A549 treated with RU486 at 1 μM for 4 hours (cell line): ENCODE data around the gene CC2D1B. TPM values are rescaled to one million over a fixed set of nuclear protein-coding genes. Genes with fewer than 3 reads are reported as not detected.

Experiments
- total RNA-seq: library from RNA; stranded (reverse); fragments of 200-300 nt; extraction: Qiagen RNA extraction; gene quantifications from 5 replicates; pipeline ENCODE4 v1.2.3, GENCODE V29; 2022; ENCODE audit warnings: low read depth

The CC2D1B gene, protein sequence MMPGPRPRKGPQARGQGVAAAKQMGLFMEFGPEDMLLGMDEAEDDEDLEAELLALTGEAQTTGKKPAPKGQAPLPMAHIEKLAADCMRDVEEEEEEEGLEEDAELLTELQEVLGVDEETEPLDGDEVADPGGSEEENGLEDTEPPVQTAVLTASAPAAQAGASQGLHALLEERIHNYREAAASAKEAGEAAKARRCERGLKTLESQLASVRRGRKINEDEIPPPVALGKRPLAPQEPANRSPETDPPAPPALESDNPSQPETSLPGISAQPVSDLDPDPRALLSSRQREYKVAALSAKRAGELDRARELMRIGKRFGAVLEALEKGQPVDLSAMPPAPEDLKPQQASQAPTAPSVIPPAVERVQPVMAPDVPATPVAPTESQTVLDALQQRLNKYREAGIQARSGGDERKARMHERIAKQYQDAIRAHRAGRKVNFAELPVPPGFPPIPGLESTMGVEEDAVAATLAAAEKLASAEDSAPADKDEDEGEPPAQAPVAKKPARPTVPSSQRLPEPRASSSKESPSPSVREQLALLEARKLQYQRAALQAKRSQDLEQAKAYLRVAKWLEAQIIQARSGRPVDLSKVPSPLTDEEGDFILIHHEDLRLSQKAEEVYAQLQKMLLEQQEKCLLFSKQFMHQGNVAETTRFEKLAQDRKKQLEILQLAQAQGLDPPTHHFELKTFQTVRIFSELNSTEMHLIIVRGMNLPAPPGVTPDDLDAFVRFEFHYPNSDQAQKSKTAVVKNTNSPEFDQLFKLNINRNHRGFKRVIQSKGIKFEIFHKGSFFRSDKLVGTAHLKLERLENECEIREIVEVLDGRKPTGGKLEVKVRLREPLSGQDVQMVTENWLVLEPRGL
- total RNA-seq: 13.5 to 16.9 TPM (median 15.4 TPM) in 5 replicates

DNA sequence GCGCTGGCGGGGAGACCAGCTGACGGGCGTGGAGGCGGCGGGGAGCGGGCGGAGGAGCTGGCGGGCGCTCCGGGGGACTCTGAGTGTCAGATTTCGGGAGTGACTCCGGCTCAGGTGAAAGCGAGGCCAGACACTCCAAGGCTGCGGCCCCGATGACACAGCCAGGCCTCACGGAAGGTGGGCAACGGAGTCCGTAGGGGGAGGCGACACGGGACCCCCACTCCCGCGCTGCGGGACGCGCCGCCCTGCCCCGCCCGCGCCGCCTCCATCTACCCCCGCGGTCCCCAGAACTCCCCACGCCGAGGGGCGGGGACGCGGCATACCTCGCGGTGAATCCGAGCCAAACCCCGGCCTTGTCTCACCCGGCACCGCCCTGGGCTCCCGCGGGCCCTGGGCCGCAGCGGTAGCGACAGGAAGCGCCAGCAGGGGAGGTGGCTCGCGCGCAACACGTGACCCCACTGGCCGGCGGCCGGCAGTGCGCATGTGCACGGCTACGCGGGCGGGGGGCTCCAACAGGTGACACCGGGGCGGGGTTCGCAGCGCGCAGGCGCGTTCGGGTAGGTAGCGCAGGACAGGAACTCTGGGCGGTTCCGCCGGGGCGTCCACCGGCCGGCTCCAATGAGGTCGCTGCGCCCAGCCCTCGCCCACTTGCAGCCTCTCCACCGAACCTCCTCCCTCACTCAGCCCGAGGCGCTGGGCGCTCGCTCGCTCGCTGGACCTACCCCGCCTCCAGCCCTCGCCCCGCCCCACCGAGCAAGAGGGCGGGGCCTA lies at the start of gene CC2D1B:
CC2D1B (minus strand) TSS at position 460 of the 771 bp plus-strand sequence. CDS start 1,585 bp downstream, outside the sequence.

DNA sequence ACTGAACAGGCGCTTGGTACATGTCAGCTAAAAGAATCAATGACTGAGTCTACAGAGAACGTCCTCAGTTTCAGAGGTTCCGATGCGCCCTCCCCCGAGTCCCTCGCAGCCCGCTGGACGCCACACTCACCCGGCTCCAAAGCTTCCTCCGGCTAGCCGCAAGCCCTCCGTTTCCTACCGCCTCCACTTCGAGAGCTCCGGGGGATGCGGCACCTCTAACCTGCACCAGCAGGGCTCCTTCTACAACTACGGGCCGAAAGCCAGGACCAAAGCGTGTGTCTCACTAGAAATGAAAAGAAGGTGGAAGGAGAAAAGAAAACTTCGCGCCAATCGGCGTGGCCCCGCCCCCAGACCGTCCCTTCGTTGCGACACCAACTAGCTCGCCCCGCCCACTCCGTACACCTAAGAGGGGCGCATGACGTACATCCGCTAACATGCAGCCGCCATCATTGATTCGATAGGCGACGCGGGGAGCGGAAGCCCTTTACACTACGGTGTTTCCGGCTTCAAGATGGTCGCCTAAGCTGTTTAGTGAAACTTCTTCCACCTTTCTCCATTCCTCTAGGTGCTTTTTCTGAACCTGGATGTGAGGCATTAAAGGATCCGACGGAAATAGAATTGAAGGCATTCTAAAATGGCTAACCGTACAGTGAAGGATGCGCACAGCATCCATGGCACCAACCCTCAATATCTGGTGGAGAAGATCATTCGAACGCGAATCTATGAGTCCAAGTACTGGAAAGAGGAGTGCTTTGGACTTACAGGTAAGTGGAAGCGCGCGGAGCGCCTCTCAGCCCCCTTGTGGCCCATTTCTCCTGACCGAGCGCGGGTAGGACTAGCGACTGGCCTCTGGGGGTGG lies 38.3 kb upstream of the CC2D1B start, which contains the start of the genes ORC1 and PRPF38A:
ORC1 (minus strand) TSS at position 308 of the 859 bp plus-strand sequence. CDS start 2,200 bp downstream, outside the sequence.
PRPF38A (plus strand) TSS at position 487 of the 859 bp plus-strand sequence; CDS start at position 635, 148 bp downstream.

Other genes with a start within 250 kb of the CC2D1B start
- gene ZFYVE9, start 224.1 kb downstream of the CC2D1B start, total RNA-seq: 6.1 to 8.8 TPM (median 7.5 TPM) in 5 replicates
- gene ORC1, start 38.2 kb upstream of the CC2D1B start, total RNA-seq: 17.8 to 22.3 TPM (median 19.8 TPM) in 5 replicates
- gene PRPF38A, start 38.4 kb upstream of the CC2D1B start, total RNA-seq: 16.6 to 20.6 TPM (median 20.2 TPM) in 5 replicates
- 14.9 to 20.3 TPM (median 17.6 TPM) in 5 replicates for gene TUT4, start 186.9 kb upstream of the CC2D1B start, total RNA-seq
- gene GPX7, start 236.2 kb upstream of the CC2D1B start, total RNA-seq: 0.10 TPM in 1 of 5 replicates, not detected in the others